Activated B cell treated with CpG ODN at 0.5 μM for 24 hours (primary cell): ENCODE results near the gene EZH1. TPM values are rescaled to one million over a fixed set of nuclear protein-coding genes. Genes with fewer than 3 reads are reported as not detected.
A peak's percentile ranks its signal among the peaks of the same experiment; 100 is the strongest.

ENCODE experiments used
- ATAC-seq: fragments of 200-7000 bp; cut with Tn5 transposase; one replicate; pipeline ENCODE4 v1.10.0; 2021; ENCODE audit warnings: low read depth, mild to moderate bottlenecking, moderate library complexity
- CTCF ChIA-PET: fragments of 350-600 bp; sonication (Branson Sonifier 250); formaldehyde crosslinking; loops from one replicate; lab custom pipeline; 2021; ENCODE audit warnings: antibody characterized with exemption; lab: Charles Lee
- POLR2A ChIA-PET: fragments of 350-600 bp; sonication (Branson Sonifier 250); formaldehyde crosslinking; loops from one replicate; lab custom pipeline; 2021; ENCODE audit warnings: antibody characterized with exemption; lab: Charles Lee
- DNase-seq: peaks from one replicate; pipeline ENCODE4 v3.0.0; 2022
- H3K27ac Mint-ChIP-seq: one replicate; pipeline ENCODE4 v1.8.0; 2020; ENCODE audit warnings: mixed read lengths
- H3K27me3 Mint-ChIP-seq: one replicate; pipeline ENCODE4 v1.8.0; 2021; ENCODE audit warnings: mixed read lengths
- H3K36me3 Mint-ChIP-seq: one replicate; pipeline ENCODE4 v1.8.0; 2021; ENCODE audit warnings: low read depth, mixed read lengths
- H3K4me1 Mint-ChIP-seq: one replicate; pipeline ENCODE4 v1.8.0; 2021; ENCODE audit warnings: mixed read lengths
- H3K4me3 Mint-ChIP-seq: one replicate; pipeline ENCODE4 v1.8.0; 2020; ENCODE audit warnings: mild to moderate bottlenecking, mixed read lengths
- H3K9me3 Mint-ChIP-seq: one replicate; pipeline ENCODE4 v1.8.0; 2020; ENCODE audit warnings: mixed read lengths
- CTCF ChIP-seq: fragments of 200-600 bp; IDR thresholded peaks from one replicate; pipeline ENCODE4 v1.8.0; 2022; ENCODE audit warnings: antibody characterized with exemption, mild to moderate bottlenecking
- intact Hi-C: fragments of 100-400 bp; cut with micrococcal nuclease; formaldehyde crosslinking; loops from one replicate; pipeline ENCODE4 v1.15.1; 2024
- total RNA-seq: library from RNA; stranded (reverse); gene quantifications from 2 replicates; pipeline ENCODE4 v1.2.3, GENCODE V29; 2022

The EZH1 gene
- total RNA-seq, 1 donor from 2014 or later, result 81.6 TPM

DNA sequence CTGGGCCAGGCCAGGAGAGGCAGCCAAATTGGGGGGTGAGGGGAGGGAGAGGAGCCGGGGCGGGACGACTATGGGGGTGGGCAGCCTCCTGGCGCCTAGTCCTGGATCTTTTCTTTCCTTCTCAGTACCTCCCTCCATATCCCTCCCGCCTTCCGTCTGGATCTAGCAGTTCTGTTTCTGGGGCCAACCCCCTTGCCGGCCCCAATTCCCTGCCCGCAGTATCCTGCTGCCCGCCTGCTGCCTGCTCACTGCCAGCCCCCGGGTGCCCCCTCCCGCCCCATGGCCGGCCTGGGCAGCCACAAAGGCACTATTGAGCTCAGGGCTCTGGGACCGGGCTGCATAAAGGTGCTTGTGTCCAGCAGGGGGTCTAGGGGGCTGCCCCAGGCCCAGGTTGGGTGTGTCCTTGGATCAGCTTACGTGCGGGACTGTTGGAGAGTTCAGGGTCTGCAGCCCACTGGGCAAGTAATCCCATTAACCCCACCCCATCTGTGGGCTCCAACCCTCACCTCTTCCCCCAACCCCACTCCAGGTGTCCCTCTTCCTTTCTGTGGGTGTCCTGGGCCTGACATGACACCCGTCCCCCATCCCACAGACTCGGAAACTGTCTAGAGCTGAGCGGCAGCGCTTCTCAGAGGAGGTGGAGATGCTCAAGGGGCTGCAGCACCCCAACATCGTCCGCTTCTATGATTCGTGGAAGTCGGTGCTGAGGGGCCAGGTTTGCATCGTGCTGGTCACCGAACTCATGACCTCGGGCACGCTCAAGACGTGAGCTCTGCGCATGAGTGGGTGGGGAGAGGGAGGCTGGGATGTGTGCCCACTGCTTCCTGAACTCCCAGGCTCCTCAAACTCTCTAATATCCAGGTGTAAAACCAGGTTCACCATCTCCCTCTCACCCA lies 37.6 kb upstream of the EZH1 start:
- Mint-ChIP-seq H3K9me3 (no peaks in the 10 kb centered on the region), H3K36me3 (peaks cover 24% of the 10 kb centered on the region), H3K27me3 (peaks cover 52% of the 10 kb centered on the region), H3K4me1 (peaks cover 26% of the 10 kb centered on the region), H3K27ac (no peak overlapping the region), H3K4me3 (no peak overlapping the region)
- ChIA-PET CTCF (interaction anchor here (0.9 kb wide), 1 partner anchor 204 kb away, joined by 3 read pairs; the partner anchor contains the start of gene PSMC3IP), POLR2A (no interaction called here)
- no peak for TF ChIP-seq CTCF
- DNase-seq, result no peak
- no peak for ATAC-seq
- intact Hi-C loops, result no loop called here

DNA sequence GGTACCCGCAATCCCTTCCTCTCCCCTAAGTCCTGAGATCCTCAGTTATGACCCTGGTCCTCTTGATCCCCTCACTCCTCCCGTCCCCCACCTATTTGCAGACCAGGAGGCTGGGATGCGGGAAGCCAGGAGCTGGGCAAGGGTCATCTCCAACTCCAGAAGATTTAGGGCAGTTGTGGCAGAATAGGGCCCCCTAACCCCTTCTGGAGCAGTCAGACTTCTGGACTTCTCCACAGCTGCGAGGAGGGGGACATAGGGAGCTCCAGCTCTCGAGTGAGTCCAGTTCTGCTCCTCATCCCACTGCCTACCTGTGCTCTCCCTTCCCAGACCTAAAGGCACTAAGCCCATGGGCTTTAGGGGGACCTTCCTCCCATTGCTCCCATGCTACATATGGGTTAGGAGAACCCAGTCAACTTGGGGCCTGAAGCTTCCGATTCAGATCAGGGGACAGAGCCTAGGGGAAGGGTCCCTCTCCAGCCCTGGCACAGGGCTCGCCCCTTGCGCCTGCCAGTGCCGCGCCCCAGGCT lies 36.9 kb upstream of the EZH1 start:
- no peak for TF ChIP-seq CTCF
- ChIA-PET CTCF (interaction anchor here (0.9 kb wide), 1 partner anchor 204 kb away, joined by 3 read pairs; the partner anchor contains the start of gene PSMC3IP), POLR2A (no interaction called here)
- DNase-seq, result no peak
- Mint-ChIP-seq H3K4me3 (no peak overlapping the region), H3K27me3 (peaks cover 45% of the 10 kb centered on the region), H3K9me3 (no peaks in the 10 kb centered on the region), H3K36me3 (peaks cover 30% of the 10 kb centered on the region), H3K4me1 (peaks cover 26% of the 10 kb centered on the region), H3K27ac (no peak overlapping the region)
- intact Hi-C loops, result no loop called here
- ATAC-seq, result no peak

GRCh38 chr17:42780851-42781638 lies 36.2 kb upstream of the EZH1 start:
- Mint-ChIP-seq H3K27me3 (peaks cover 40% of the 10 kb centered on the region), H3K27ac (no peak overlapping the region), H3K9me3 (no peaks in the 10 kb centered on the region), H3K4me3 (peak overlapping the region; percentile 15), H3K4me1 (peaks cover 26% of the 10 kb centered on the region), H3K36me3 (peaks cover 34% of the 10 kb centered on the region)
- DNase-seq (no peak), ATAC-seq (no peak)
- intact Hi-C loops, result no loop called here
- POLR2A ChIA-PET, result interaction anchor here (1.3 kb wide), 1 partner anchor 43 kb away, joined by 5 read pairs; the partner anchor contains the start of gene BECN1
- CTCF ChIA-PET, result no interaction called here
- TF ChIP-seq CTCF, result no peak

GRCh38 chr17:42779936-42780850 lies 35.4 kb upstream of the EZH1 start, which contains the start of gene WNK4:
Gene WNK4 (plus strand): TSS chr17:42780610. CDS start chr17:42780699, 89 bp downstream.
- Mint-ChIP-seq H3K27me3 (peaks cover 34% of the 10 kb centered on the region), H3K4me1 (peaks cover 27% of the 10 kb centered on the region), H3K4me3 (peak within 1 kb of the TSS; percentile 15), H3K9me3 (no peaks in the 10 kb centered on the region), H3K27ac (no peak within 1 kb of the TSS), H3K36me3 (peaks cover 41% of the 10 kb centered on the region)
- ChIA-PET CTCF (no interaction called here), POLR2A (interaction anchor here (1.3 kb wide), 1 partner anchor 44 kb away, joined by 5 read pairs; the partner anchor contains the start of gene BECN1)
- DNase-seq (no peak), ATAC-seq (peak; percentile 40)
- no peak for TF ChIP-seq CTCF
- intact Hi-C loops, result no loop called here
